Naive thymus-derived CD8-positive, alpha-beta T cell (primary cell): ENCODE measurements around the gene MTG1. TPM values are rescaled to one million over a fixed set of nuclear protein-coding genes. Genes with fewer than 3 reads are reported as not detected.
"Not testable (repeated sequence)": the region's sequence is repeated elsewhere in the genome, so short reads cannot be mapped to it uniquely, and the experiment has no call there.

Source experiments
- ATAC-seq, 2 donors: fragments of 150-1000 bp; cut with Tn5 transposase in 1 of 2; sonication (Bioruptor Pico), chemical (Tn5 transposase) in 1 of 2; 1 replicate in 1 of 2; 2 replicates in 1 of 2; pipeline ENCODE4 v1.10.0; 2021; ENCODE audit warnings: mild to moderate bottlenecking in 2 of 2, moderate library complexity in 2 of 2
- POLR2A ChIA-PET: fragments of 350-600 bp; sonication (Branson Sonifier 250); formaldehyde crosslinking; loops from one replicate; lab custom pipeline; 2021; ENCODE audit warnings: antibody characterized with exemption; lab: Charles Lee
- DNase-seq, 10 donors: peaks; one replicate each; pipeline versions ENCODE4 v3.0.0 to v3.0.0-alpha.2; 2020 to 2022
- H3K27ac Mint-ChIP-seq, 10 donors: one replicate each; pipeline ENCODE4 v1.8.0; 2020 to 2022; ENCODE audit warnings: mild to moderate bottlenecking in 10 of 10, mixed read lengths in 10 of 10, moderate library complexity in 4 of 10, inconsistent platforms in 1 of 10
- H3K27me3 Mint-ChIP-seq, 5 donors: one replicate each; pipeline ENCODE4 v1.8.0; 2021 to 2022; ENCODE audit warnings: mixed read lengths in 5 of 5
- H3K36me3 Mint-ChIP-seq, 3 donors: one replicate each; pipeline ENCODE4 v1.8.0; 2020 to 2022; ENCODE audit warnings: mixed read lengths in 3 of 3, mild to moderate bottlenecking in 2 of 3, inconsistent platforms in 1 of 3
- H3K4me1 Mint-ChIP-seq, 4 donors: one replicate each; pipeline ENCODE4 v1.8.0; 2021 to 2022; ENCODE audit warnings: mixed read lengths in 4 of 4
- H3K4me3 Mint-ChIP-seq, 10 donors: one replicate each; pipeline ENCODE4 v1.8.0; 2020 to 2022; ENCODE audit warnings: mild to moderate bottlenecking in 10 of 10, mixed read lengths in 10 of 10, moderate library complexity in 6 of 10, inconsistent platforms in 1 of 10
- H3K9me3 Mint-ChIP-seq, 9 donors: one replicate each; pipeline ENCODE4 v1.8.0; 2020 to 2022; ENCODE audit warnings: mixed read lengths in 9 of 9, mild to moderate bottlenecking in 3 of 9, inconsistent platforms in 1 of 9, moderate library complexity in 1 of 9
- polyA plus RNA-seq, 3 donors: library from polyadenylated mRNA; unstranded; fragments of 300-500 nt; fragmentation: Illumina TruSeq; gene quantifications; one replicate each; pipeline ENCODE4 v1.2.3, GENCODE V29; 2021
- total RNA-seq, 8 experiments: library from RNA in 2 of 8; stranded (reverse) in 2 of 8; gene quantifications; one replicate each; pipeline ENCODE4 v1.2.3 and lab custom pipeline; 2021 to 2026

Gene MTG1
- total and polyA plus RNA-seq, 5 experiments from 2014 or later = 19.4 to 67.9 (median 37.9) TPM

- DNase-seq = no peak
Measured at GRCh38 chr10:133411523-133412380, 17.8 kb downstream of the MTG1 start.

GRCh38 chr10:133412381-133412711 lies 18.4 kb downstream of the MTG1 start:
- H3K27ac Mint-ChIP-seq = no peak overlapping the region
- ATAC-seq (no peak), DNase-seq (no peak)
- H3K9me3 Mint-ChIP-seq = peaks cover 6 to 44% (median 25%) of the 10 kb centered on the region in 9 donors
- H3K36me3 Mint-ChIP-seq = peaks cover 64 to 84% (median 75%) of the 10 kb centered on the region in 3 donors
- H3K4me3 Mint-ChIP-seq = no peak overlapping the region
- no peaks in the 10 kb centered on the region for H3K27me3 Mint-ChIP-seq
- POLR2A ChIA-PET = interaction anchor here (1.1 kb wide), 1 partner anchor 31 kb away, joined by 3 read pairs; no protein-coding TSS in a partner anchor
- H3K4me1 Mint-ChIP-seq = peaks cover 13 to 26% (median 21%) of the 10 kb centered on the region in 4 donors

More at GRCh38 chr10:133411523-133412380, 17.8 kb downstream of the MTG1 start:
- peaks cover 6 to 44% (median 25%) of the 10 kb centered on the region in 9 donors for H3K9me3 Mint-ChIP-seq
- no peak overlapping the region for H3K27ac Mint-ChIP-seq
- ATAC-seq = no peak
- H3K4me3 Mint-ChIP-seq = peak overlapping the region in 3 of 10 donors; percentile 20 to 41 (median 33)
- POLR2A ChIA-PET = interaction anchor here (1.1 kb wide), 1 partner anchor 31 kb away, joined by 3 read pairs; no protein-coding TSS in a partner anchor
- H3K27me3 Mint-ChIP-seq = no peaks in the 10 kb centered on the region
- peaks cover 64 to 90% (median 78%) of the 10 kb centered on the region in 3 donors for H3K36me3 Mint-ChIP-seq
- peaks cover 17 to 26% (median 25%) of the 10 kb centered on the region in 4 donors for H3K4me1 Mint-ChIP-seq

- H3K4me1 Mint-ChIP-seq, POLR2A ChIA-PET, H3K4me3 Mint-ChIP-seq, DNase-seq, H3K27ac Mint-ChIP-seq, H3K27me3 Mint-ChIP-seq, ATAC-seq: not testable (repeated sequence)
- Mint-ChIP-seq H3K9me3 (peaks cover 6 to 38% (median 25%) of the 10 kb centered on the region in 9 donors), H3K36me3 (peaks cover 47 to 73% (median 56%) of the 10 kb centered on the region in 3 donors)
Measured at GRCh38 chr10:133414401-133414800, 20.4 kb downstream of the MTG1 start.

- DNase-seq (no peak), ATAC-seq (no peak)
- POLR2A ChIA-PET = no interaction called here
- Mint-ChIP-seq H3K4me3 (no peak overlapping the region), H3K27me3 (no peaks in the 10 kb centered on the region), H3K9me3 (peaks cover 6 to 34% (median 20%) of the 10 kb centered on the region in 9 donors), H3K36me3 (peaks cover 37 to 69% (median 44%) of the 10 kb centered on the region in 3 donors), H3K4me1 (peaks cover 0 to 3% (median under 1%) of the 10 kb centered on the region in 4 donors), H3K27ac (no peak overlapping the region)
Measured at GRCh38 chr10:133415752-133416151, 21.8 kb downstream of the MTG1 start.

GRCh38 chr10:133418289-133418993 lies 24.5 kb downstream of the MTG1 start:
- Mint-ChIP-seq H3K36me3 (peaks cover 13 to 43% (median 17%) of the 10 kb centered on the region in 3 donors), H3K4me3 (no peak overlapping the region), H3K27ac (no peak overlapping the region), H3K4me1 (peaks cover 2 to 9% (median 4%) of the 10 kb centered on the region in 4 donors), H3K9me3 (peaks cover 0 to 9% (median 2%) of the 10 kb centered on the region in 9 donors), H3K27me3 (peaks cover 0 to 2% (median 0%) of the 10 kb centered on the region in 5 donors)
- POLR2A ChIA-PET = no interaction called here
- ATAC-seq (no peak), DNase-seq (no peak)

- H3K4me3 Mint-ChIP-seq = no peak overlapping the region
- POLR2A ChIA-PET = no interaction called here
Measured at GRCh38 chr10:133419211-133419950, 25.4 kb downstream of the MTG1 start.

GRCh38 chr10:133420028-133420427 lies 26.1 kb downstream of the MTG1 start:
- Mint-ChIP-seq H3K27ac (no peak overlapping the region), H3K9me3 (peaks cover 0 to 9% (median 0%) of the 10 kb centered on the region in 9 donors), H3K27me3 (peaks cover 0 to 2% (median 0%) of the 10 kb centered on the region in 5 donors), H3K36me3 (peaks cover 10 to 29% (median 10%) of the 10 kb centered on the region in 3 donors), H3K4me3 (no peak overlapping the region), H3K4me1 (peaks cover 2 to 9% (median 6%) of the 10 kb centered on the region in 4 donors)
- DNase-seq = no peak
- no peak for ATAC-seq
- POLR2A ChIA-PET = no interaction called here

More at GRCh38 chr10:133419211-133419950, 25.4 kb downstream of the MTG1 start:
- Mint-ChIP-seq H3K4me1 (peaks cover 2 to 9% (median 6%) of the 10 kb centered on the region in 4 donors), H3K9me3 (peaks cover 0 to 9% (median 0%) of the 10 kb centered on the region in 9 donors), H3K27me3 (peaks cover 0 to 2% (median 0%) of the 10 kb centered on the region in 5 donors), H3K36me3 (peaks cover 10 to 36% (median 13%) of the 10 kb centered on the region in 3 donors), H3K27ac (no peak overlapping the region)
- ATAC-seq (no peak), DNase-seq (no peak)

GRCh38 chr10:133420579-133420978 lies 26.6 kb downstream of the MTG1 start:
- Mint-ChIP-seq H3K27me3 (peaks cover 0 to 2% (median 0%) of the 10 kb centered on the region in 5 donors), H3K27ac (peak overlapping the region in 1 of 10 donors; percentile 79), H3K36me3 (peaks cover 4 to 24% (median 5%) of the 10 kb centered on the region in 3 donors), H3K4me3 (peak overlapping the region in 1 of 10 donors; percentile 10), H3K4me1 (peaks cover 2 to 9% (median 4%) of the 10 kb centered on the region in 4 donors), H3K9me3 (peaks cover 0 to 6% (median 0%) of the 10 kb centered on the region in 9 donors)
- ATAC-seq = no peak
- DNase-seq = no peak
- POLR2A ChIA-PET = no interaction called here

- peak overlapping the region in 4 of 10 donors; percentile 25 to 79 (median 42) for H3K27ac Mint-ChIP-seq
- ATAC-seq = no peak
- H3K4me3 Mint-ChIP-seq = peak overlapping the region in 5 of 10 donors; percentile 36 to 65 (median 44)
- peaks cover 2 to 9% (median 4%) of the 10 kb centered on the region in 4 donors for H3K4me1 Mint-ChIP-seq
- peaks cover 0 to 18% (median 0%) of the 10 kb centered on the region in 3 donors for H3K36me3 Mint-ChIP-seq
- H3K9me3 Mint-ChIP-seq = no peaks in the 10 kb centered on the region
- POLR2A ChIA-PET = no interaction called here
- DNase-seq = no peak
- peaks cover 0 to 2% (median 0%) of the 10 kb centered on the region in 5 donors for H3K27me3 Mint-ChIP-seq
Measured at GRCh38 chr10:133421336-133422222, 27.6 kb downstream of the MTG1 start.

- POLR2A ChIA-PET = no interaction called here
- ATAC-seq = no peak
- DNase-seq = no peak
- H3K4me1 Mint-ChIP-seq = peaks cover 2 to 9% (median 4%) of the 10 kb centered on the region in 4 donors
- peaks cover 0 to 2% (median 0%) of the 10 kb centered on the region in 5 donors for H3K27me3 Mint-ChIP-seq
- H3K9me3 Mint-ChIP-seq = no peaks in the 10 kb centered on the region
- H3K27ac Mint-ChIP-seq = no peak overlapping the region
- peaks cover 0 to 18% (median 0%) of the 10 kb centered on the region in 3 donors for H3K36me3 Mint-ChIP-seq
- H3K4me3 Mint-ChIP-seq = peak overlapping the region in 6 of 10 donors; percentile 10 to 67 (median 48)
Measured at GRCh38 chr10:133422223-133422806, 28.4 kb downstream of the MTG1 start.
